K562 (cell line): ENCODE results near the gene ZNF462. TPM values are rescaled to one million over a fixed set of nuclear protein-coding genes. Genes with fewer than 3 reads are reported as not detected.

Experiments used
- ATAC-seq: fragments of 200-7000 bp; cut with Tn5 transposase; 3 replicates; pipeline ENCODE4 v1.9.1; 2020; ENCODE audit warnings: moderate library complexity
- BruUV-seq: library from RNA; stranded (reverse); fragments of 400-500 nt; replicated peaks from 2 replicates; lab custom pipeline; 2021; lab: Mats Ljungman, UMichigan
- CTCF ChIA-PET: fragments of 300-600 bp; formaldehyde crosslinking; extraction: SDS; loops from one replicate; lab custom pipeline; 2021; ENCODE audit warnings: low intra/inter-chr PET ratio; lab: Yijun Ruan, JAX
- POLR2A ChIA-PET: fragments of 300-600, 350-650 bp; sonication (Branson Sonifier 250); formaldehyde crosslinking; extraction: SDS; loops from one replicate; lab custom pipeline; 2021; ENCODE audit warnings: antibody characterized with exemption, inconsistent platforms; lab: Yijun Ruan, JAX
- DNase-seq, 4 experiments: peaks; one replicate each; pipeline versions ENCODE4 v3.0.0 to v3.0.0-alpha.2; 2011 to 2018; ENCODE audit warnings: low spot score in 3 of 4, mixed read lengths in 3 of 4; ENCODE audit errors: extremely low read depth in 1 of 4
- FAIRE-seq: peaks from 2 replicates; lab custom pipeline; 2011; peaks lifted over from hg19 to GRCh38; lab: Jason Lieb, UNC
- H2AFZ ChIP-seq: 2 replicates; pipeline ENCODE4 v1.6.0; 2011; ENCODE audit warnings: low read depth, low read length, control low read depth, inconsistent platforms
- H3K27ac ChIP-seq: fragments of 200-600 bp; 3 replicates; pipeline ENCODE4 v1.8.0; 2011; ENCODE audit warnings: low read depth, mild to moderate bottlenecking, control low read depth, inconsistent platforms, low read length, moderate library complexity, mixed read lengths; ENCODE audit errors: extremely low read depth
- H3K27me3 ChIP-seq, 2 experiments: fragments of 300-600 bp in 1 of 2; 2 replicates in 1 of 2; 3 replicates in 1 of 2; pipeline versions ENCODE4 v1.6.0 to v1.8.0; 2011; ENCODE audit warnings: inconsistent platforms in 2 of 2, low read length in 2 of 2, mild to moderate bottlenecking in 1 of 2, mixed read lengths in 1 of 2, moderate library complexity in 1 of 2; ENCODE audit not compliant: control insufficient read depth in 2 of 2, insufficient read depth in 2 of 2
- H3K36me3 ChIP-seq: fragments of 300-600 bp; 3 replicates; pipeline ENCODE4 v1.8.0; 2011; ENCODE audit warnings: mild to moderate bottlenecking, low read length, inconsistent platforms; ENCODE audit not compliant: control insufficient read depth, insufficient read depth
- H3K4me1 ChIP-seq, 2 experiments: fragments of 200-600 bp in 1 of 2; replicated peaks in 1 of 2; 2 replicates in 1 of 2; 3 replicates in 1 of 2; pipeline versions ENCODE4 v1.5.1 to v1.8.0; 2011; ENCODE audit warnings: inconsistent platforms in 2 of 2, low read length in 2 of 2, mild to moderate bottlenecking in 1 of 2, mixed read lengths in 1 of 2, moderate library complexity in 1 of 2; ENCODE audit not compliant: control insufficient read depth in 2 of 2, insufficient read depth in 2 of 2
- H3K4me2 ChIP-seq: 2 replicates; pipeline ENCODE4 v1.6.1; 2011; ENCODE audit warnings: low read length, control low read depth, inconsistent platforms, mixed read lengths; ENCODE audit not compliant: insufficient read depth
- H3K4me3 ChIP-seq: fragments of 200-600 bp; sonication (generic), shearing (Covaris generic); 2 replicates; pipeline ENCODE4 v1.5.1; 2016; ENCODE audit warnings: control low read depth, inconsistent platforms
- H3K79me2 ChIP-seq: fragments of 200-600 bp; 3 replicates; pipeline ENCODE4 v1.8.0; 2011; ENCODE audit warnings: low read length, inconsistent platforms; ENCODE audit not compliant: control insufficient read depth, insufficient read depth
- H3K9ac ChIP-seq, 2 experiments: 2 replicates each; pipeline versions ENCODE4 v1.6.0 to v1.6.1; 2011; ENCODE audit warnings: low read depth in 2 of 2, low read length in 2 of 2, control low read depth in 1 of 2, inconsistent platforms in 1 of 2, mild to moderate bottlenecking in 1 of 2, mixed read lengths in 1 of 2; ENCODE audit not compliant: insufficient read depth in 1 of 2
- H3K9me1 ChIP-seq: one replicate; pipeline ENCODE4 v1.6.0; 2011; ENCODE audit warnings: inconsistent platforms, mild to moderate bottlenecking, low read length, moderate library complexity; ENCODE audit not compliant: control insufficient read depth, insufficient read depth
- H3K9me3 ChIP-seq: replicated peaks from 2 replicates; pipeline ENCODE4 v1.5.1; 2011; ENCODE audit warnings: low read depth, low read length, inconsistent platforms; ENCODE audit not compliant: control insufficient read depth, insufficient read depth
- H4K20me1 ChIP-seq: replicated peaks from 2 replicates; pipeline ENCODE4 v1.6.1; 2011; ENCODE audit warnings: low read length, inconsistent platforms, mixed read lengths; ENCODE audit not compliant: control insufficient read depth, insufficient read depth
- BRCA1 ChIP-seq, 2 experiments: fragments of 450-650 bp in 1 of 2; sonication (generic) in 1 of 2; formaldehyde crosslinking in 1 of 2; IDR thresholded peaks; 2 replicates each; pipeline versions ENCODE4 v1.5.0 to v1.6.1; 2017 to 2020; ENCODE audit warnings: mild to moderate bottlenecking in 1 of 2, missing genetic modification reagents in 1 of 2
- MTA2 ChIP-seq: fragments of 450-650 bp; IDR thresholded peaks from 2 replicates; pipeline ENCODE4 v1.6.1; 2016; ENCODE audit warnings: low read depth
- NFATC3 ChIP-seq: fragments of 450-650 bp; IDR thresholded peaks from 2 replicates; pipeline ENCODE4 v1.6.1; 2017; ENCODE audit warnings: mild to moderate bottlenecking
- ZNF24 ChIP-seq: fragments of 450-650 bp; IDR thresholded peaks from 2 replicates; pipeline ENCODE4 v1.6.1; 2016
- ZNF586 ChIP-seq: fragments of 450-650 bp; formaldehyde crosslinking; conservative IDR thresholded peaks from 2 replicates; pipeline ENCODE4 v1.4.0; 2020; ENCODE audit warnings: mild to moderate bottlenecking, moderate library complexity
- WGBS: fragments of 100-300 bp; shearing (Covaris generic); methylation state at CpG from one replicate; pipeline ENCODE4 v1.1.6; 2016; ENCODE audit warnings: low coverage, mixed read lengths; ENCODE audit not compliant: insufficient coverage; ENCODE audit errors: missing lambda C conversion rate; 5-methylcytosine and 5-hydroxymethylcytosine counted together
- in situ Hi-C: fragments of 300-500 bp; cut with MboI; formaldehyde crosslinking; loops from 4 replicates; pipeline ENCODE4 v1.15.0; 2018; ENCODE audit warnings: inconsistent platforms, mixed read lengths
- intact Hi-C: fragments of 100-400 bp; cut with micrococcal nuclease; formaldehyde crosslinking; loops from 2 replicates; pipeline ENCODE4 v1.14.2; 2022
- polyA plus RNA-seq, 8 experiments: library from polyadenylated mRNA; depleted of rRNA in 4 of 8; stranded (reverse) in 5 of 8; unstranded in 3 of 8; fragments of >200 nt; fragmentation: Nextera tagmentation in 2 of 8; fragmentation: Illumina TruSeq in 1 of 8; extraction: Ambion mirVana in 2 of 8; extraction: Trizol in 1 of 8; gene quantifications; 2 replicates each; pipeline versions ENCODE4 v1.2.1 to v1.2.3, GENCODE V29; 2011 to 2014; ENCODE audit warnings: inconsistent platforms in 1 of 8, missing spikeins in 1 of 8
- total RNA-seq, 7 experiments: library from RNA; depleted of rRNA in 6 of 7; stranded (reverse); fragments of >200 nt in 6 of 7; fragmentation: Illumina TruSeq in 2 of 7; extraction: Trizol in 2 of 7; gene quantifications; 2 replicates each; pipeline versions ENCODE4 v1.2.1 to v1.2.3, GENCODE V29; 2011 to 2021; ENCODE audit warnings: low replicate concordance in 1 of 7
- TF ChIP-seq, protein P1 (sequence below): sonication (generic); formaldehyde crosslinking; IDR thresholded peaks from 2 replicates; pipeline ENCODE4 v1.8.0; 2022; ENCODE audit warnings: mild to moderate bottlenecking, missing genetic modification reagents

Gene ZNF462
- total and polyA plus RNA-seq, 9 of the 15 experiments (the other 6 are each of a cell fraction or from before 2014, with no cell fraction given): 0.20 TPM; not detected in 8

- Histone ChIP-seq H3K9me1 (no peaks in the 10 kb centered on the region), H3K27ac (no peak overlapping the region), H3K9me3 (no peaks in the 10 kb centered on the region), H3K36me3 (no peaks in the 10 kb centered on the region), H3K27me3 (no peaks in the 10 kb centered on the region), H3K79me2 (no peaks in the 10 kb centered on the region)
- ChIA-PET CTCF (no interaction called here), POLR2A (no interaction called here)
- in situ Hi-C loops: no loop called here
- intact Hi-C loops: no loop called here
- TF ChIP-seq, protein P1, sequence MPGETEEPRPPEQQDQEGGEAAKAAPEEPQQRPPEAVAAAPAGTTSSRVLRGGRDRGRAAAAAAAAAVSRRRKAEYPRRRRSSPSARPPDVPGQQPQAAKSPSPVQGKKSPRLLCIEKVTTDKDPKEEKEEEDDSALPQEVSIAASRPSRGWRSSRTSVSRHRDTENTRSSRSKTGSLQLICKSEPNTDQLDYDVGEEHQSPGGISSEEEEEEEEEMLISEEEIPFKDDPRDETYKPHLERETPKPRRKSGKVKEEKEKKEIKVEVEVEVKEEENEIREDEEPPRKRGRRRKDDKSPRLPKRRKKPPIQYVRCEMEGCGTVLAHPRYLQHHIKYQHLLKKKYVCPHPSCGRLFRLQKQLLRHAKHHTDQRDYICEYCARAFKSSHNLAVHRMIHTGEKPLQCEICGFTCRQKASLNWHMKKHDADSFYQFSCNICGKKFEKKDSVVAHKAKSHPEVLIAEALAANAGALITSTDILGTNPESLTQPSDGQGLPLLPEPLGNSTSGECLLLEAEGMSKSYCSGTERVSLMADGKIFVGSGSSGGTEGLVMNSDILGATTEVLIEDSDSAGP (CRISPR knock-in tag): no peak
- no peak for TF ChIP-seq NFATC3
- TF ChIP-seq MTA2: no peak
- no peak for TF ChIP-seq ZNF24
- no peak for TF ChIP-seq ZNF586 (CRISPR knock-in tag)
- TF ChIP-seq BRCA1 (IDR thresholded peaks at IDR 0.05): no peak
- TF ChIP-seq BRCA1 (CRISPR knock-in tag; IDR thresholded peaks at IDR 0.05): no peak
- TF ChIP-seq, all 486 proteins: peak for 0
- Histone ChIP-seq H3K4me2 (no peak overlapping the region), H3K4me3 (no peak overlapping the region), H4K20me1 (no peaks in the 10 kb centered on the region), H2AFZ (no peak overlapping the region), H3K9ac (no peak overlapping the region), H3K4me1 (no peaks in the 10 kb centered on the region)
- DNase-seq (no peak), FAIRE-seq (no peak), ATAC-seq (no peak)
- no TSS peak for BruUV-seq
- 0% methylated on average over 2 of the region's 2 CpGs for WGBS
These were observed 22.5 kb downstream of the ZNF462 start for GRCh38 chr9:106885451-106885850.
